Osteoblast (primary cell): Measurements from ENCODE around the gene GRB14. TPM values are rescaled to one million over a fixed set of nuclear protein-coding genes. Genes with fewer than 3 reads are reported as not detected.
A peak's percentile ranks its signal among the peaks of the same experiment; 100 is the strongest.

Source experiments
- DNase-seq: peaks from one replicate; pipeline ENCODE4 v3.0.0; 2011; ENCODE audit warnings: low spot score, mixed read lengths; ENCODE audit not compliant: insufficient read length; ENCODE audit errors: missing footprints
- H2AFZ ChIP-seq: 2 replicates; pipeline ENCODE4 v1.6.0; 2011; ENCODE audit warnings: mild to moderate bottlenecking, low read length
- H3K27ac ChIP-seq: 2 replicates; pipeline ENCODE4 v1.5.1; 2011; ENCODE audit warnings: mild to moderate bottlenecking, low read depth, low read length, moderate library complexity
- H3K27me3 ChIP-seq: 2 replicates; pipeline ENCODE4 v1.6.0; 2012; ENCODE audit warnings: mild to moderate bottlenecking, control low read depth, inconsistent platforms, low read length, moderate library complexity; ENCODE audit not compliant: insufficient read depth
- H3K36me3 ChIP-seq: 2 replicates; pipeline ENCODE4 v1.5.1; 2011; ENCODE audit warnings: mild to moderate bottlenecking, low read length, control low read depth, moderate library complexity; ENCODE audit not compliant: insufficient read depth
- H3K4me1 ChIP-seq: 2 replicates; pipeline ENCODE4 v1.5.1; 2011; ENCODE audit warnings: mild to moderate bottlenecking, low read length, control low read depth, moderate library complexity; ENCODE audit not compliant: insufficient read depth
- H3K4me2 ChIP-seq: 2 replicates; pipeline ENCODE4 v1.6.0; 2011; ENCODE audit warnings: mild to moderate bottlenecking, low read length; ENCODE audit not compliant: insufficient read depth
- H3K4me3 ChIP-seq: fragments of 200-600 bp; sonication (generic); 3 replicates; pipeline ENCODE4 v1.5.1; 2012; ENCODE audit warnings: mild to moderate bottlenecking, low read length, inconsistent platforms; ENCODE audit not compliant: insufficient read depth
- H3K79me2 ChIP-seq: 2 replicates; pipeline ENCODE4 v1.6.0; 2012; ENCODE audit warnings: mild to moderate bottlenecking, low read length, control low read depth, inconsistent platforms; ENCODE audit not compliant: insufficient read depth
- H3K9me3 ChIP-seq: 2 replicates; pipeline ENCODE4 v1.5.1; 2011; ENCODE audit warnings: low read depth, low read length, control low read depth
- H4K20me1 ChIP-seq: 2 replicates; pipeline ENCODE4 v1.6.0; 2012; ENCODE audit warnings: mild to moderate bottlenecking, low read length, control low read depth; ENCODE audit not compliant: insufficient read depth
- CTCF ChIP-seq: IDR thresholded peaks from 2 replicates; pipeline ENCODE4 v1.5.1; 2011; ENCODE audit warnings: mild to moderate bottlenecking, low read depth, low read length, moderate library complexity; ENCODE audit errors: extremely low read depth
- total RNA-seq: library from RNA; depleted of rRNA; stranded (reverse); fragments of >200 nt; gene quantifications from 2 replicates; pipeline ENCODE4 v1.2.3, GENCODE V29; 2012

The GRB14 gene
- total RNA-seq, 1 donor, result 0.72 TPM

GRCh38 chr2:164662868-164663631 lies 41.8 kb upstream of the GRB14 start:
- Histone ChIP-seq H3K79me2 (no peaks in the 10 kb centered on the region), H3K4me1 (peaks cover 5% of the 10 kb centered on the region), H3K9me3 (no peaks in the 10 kb centered on the region), H3K36me3 (no peaks in the 10 kb centered on the region), H2AFZ (no peak overlapping the region), H3K27me3 (no peaks in the 10 kb centered on the region), H3K4me3 (no peak overlapping the region), H3K27ac (no peak overlapping the region), H3K4me2 (no peak overlapping the region), H4K20me1 (no peaks in the 10 kb centered on the region)
- no peak for DNase-seq
- no peak for TF ChIP-seq CTCF

GRCh38 chr2:164662066-164662465 lies 40.8 kb upstream of the GRB14 start:
- Histone ChIP-seq H3K4me3 (no peak overlapping the region), H4K20me1 (no peaks in the 10 kb centered on the region)
- DNase-seq, result no peak

GRCh38 chr2:164661349-164661748 lies 40.1 kb upstream of the GRB14 start:
- Histone ChIP-seq H3K36me3 (no peaks in the 10 kb centered on the region), H3K4me1 (peaks cover 17% of the 10 kb centered on the region), H3K4me2 (no peak overlapping the region), H4K20me1 (no peaks in the 10 kb centered on the region), H3K27ac (no peak overlapping the region), H3K79me2 (no peaks in the 10 kb centered on the region), H3K4me3 (no peak overlapping the region), H3K9me3 (no peaks in the 10 kb centered on the region), H2AFZ (no peak overlapping the region), H3K27me3 (no peaks in the 10 kb centered on the region)
- DNase-seq, result no peak
- TF ChIP-seq CTCF, result no peak

More at GRCh38 chr2:164662066-164662465, 40.8 kb upstream of the GRB14 start:
- no peaks in the 10 kb centered on the region for H3K9me3 ChIP-seq
- H3K79me2 ChIP-seq, result no peaks in the 10 kb centered on the region
- TF ChIP-seq CTCF, result no peak
- H2AFZ ChIP-seq, result no peak overlapping the region
- no peak overlapping the region for H3K4me2 ChIP-seq
- H3K27ac ChIP-seq, result peak overlapping the region; percentile 22
- no peaks in the 10 kb centered on the region for H3K36me3 ChIP-seq
- H3K4me1 ChIP-seq, result peaks cover 10% of the 10 kb centered on the region
- H3K27me3 ChIP-seq, result no peaks in the 10 kb centered on the region

GRCh38 chr2:164657129-164657528 lies 35.8 kb upstream of the GRB14 start:
- no peaks in the 10 kb centered on the region for H4K20me1 ChIP-seq
- H3K4me3 ChIP-seq, result no peak overlapping the region
- peaks cover 25% of the 10 kb centered on the region for H3K4me1 ChIP-seq
- H2AFZ ChIP-seq, result no peak overlapping the region
- peak; percentile 75 for DNase-seq
- H3K27me3 ChIP-seq, result no peaks in the 10 kb centered on the region
- H3K36me3 ChIP-seq, result no peaks in the 10 kb centered on the region
- TF ChIP-seq CTCF, result no peak
- H3K4me2 ChIP-seq, result peak overlapping the region; percentile 38
- H3K9me3 ChIP-seq, result no peaks in the 10 kb centered on the region
- no peaks in the 10 kb centered on the region for H3K79me2 ChIP-seq
- H3K27ac ChIP-seq, result peak overlapping the region; percentile 71
